Sigmoid colon (tissue), 4 donors: ENCODE data around the gene DCBLD2.

Source experiments
- POLR2A ChIP-seq, 2 donors: fragments of 450-650 bp; IDR thresholded peaks; one replicate each; pipeline ENCODE4 v1.6.1; 2016; ENCODE audit warnings: antibody characterized with exemption in 2 of 2, mild to moderate bottlenecking in 2 of 2, moderate library complexity in 2 of 2
- POLR2AphosphoS5 ChIP-seq, 4 donors: sonication (generic); formaldehyde crosslinking; IDR thresholded peaks; one replicate each; pipeline ENCODE4 v1.6.1; 2017; ENCODE audit warnings: antibody characterized with exemption in 4 of 4
- TF ChIP-seq, protein P1 (sequence below), 4 experiments: fragments of 450-650 bp in 3 of 4; fragments of 200-600 bp in 1 of 4; IDR thresholded peaks; one replicate each; pipeline ENCODE4 v1.5.1; 2016 to 2019; ENCODE audit warnings: antibody characterized with exemption in 4 of 4, mild to moderate bottlenecking in 3 of 4, moderate library complexity in 2 of 4

DNA sequence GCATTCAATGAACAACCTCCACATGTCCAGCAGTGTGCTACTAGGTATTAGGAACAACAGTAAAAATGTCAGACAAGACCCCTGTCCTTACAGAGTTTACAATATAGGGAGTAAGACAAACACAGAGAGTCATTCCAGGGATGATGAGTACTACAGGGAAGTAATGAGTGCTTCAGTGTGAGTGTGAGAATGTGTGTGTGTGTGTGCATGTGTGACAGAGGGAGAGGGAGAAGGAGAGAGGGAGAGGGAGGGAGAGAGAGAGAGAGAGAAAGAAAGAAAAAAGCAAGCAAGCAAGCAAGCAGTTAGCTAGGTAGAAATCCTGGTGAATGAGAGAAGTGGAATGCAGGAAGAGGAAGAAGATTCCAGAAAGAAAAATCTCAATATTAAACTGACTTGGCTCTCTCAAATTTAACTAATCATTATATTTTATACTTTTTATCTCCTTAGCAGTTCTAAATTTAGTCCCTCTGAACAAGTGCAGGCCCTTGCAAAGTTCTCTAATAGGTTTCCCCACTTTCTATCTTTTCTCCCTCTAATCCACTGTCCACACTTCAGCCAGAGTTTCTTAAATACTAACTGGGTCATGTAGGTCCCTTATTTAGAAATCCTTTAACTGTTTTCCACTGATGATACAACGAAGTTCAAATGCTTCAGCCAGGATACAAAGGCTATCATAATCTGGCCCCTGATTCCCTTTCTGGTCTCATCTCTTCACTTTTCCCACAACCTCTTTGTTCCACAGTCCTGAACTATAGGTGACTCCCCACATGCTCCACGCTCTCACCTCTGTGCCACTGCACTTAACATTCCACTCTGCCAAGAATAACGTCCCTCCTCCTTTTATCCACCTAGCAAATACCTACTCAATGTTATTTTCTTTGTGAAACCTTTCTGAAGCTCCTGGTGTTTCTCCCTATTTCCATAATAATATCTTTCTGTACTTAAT lies 10.3 kb downstream of the DCBLD2 start:
- TF ChIP-seq, protein P1, sequence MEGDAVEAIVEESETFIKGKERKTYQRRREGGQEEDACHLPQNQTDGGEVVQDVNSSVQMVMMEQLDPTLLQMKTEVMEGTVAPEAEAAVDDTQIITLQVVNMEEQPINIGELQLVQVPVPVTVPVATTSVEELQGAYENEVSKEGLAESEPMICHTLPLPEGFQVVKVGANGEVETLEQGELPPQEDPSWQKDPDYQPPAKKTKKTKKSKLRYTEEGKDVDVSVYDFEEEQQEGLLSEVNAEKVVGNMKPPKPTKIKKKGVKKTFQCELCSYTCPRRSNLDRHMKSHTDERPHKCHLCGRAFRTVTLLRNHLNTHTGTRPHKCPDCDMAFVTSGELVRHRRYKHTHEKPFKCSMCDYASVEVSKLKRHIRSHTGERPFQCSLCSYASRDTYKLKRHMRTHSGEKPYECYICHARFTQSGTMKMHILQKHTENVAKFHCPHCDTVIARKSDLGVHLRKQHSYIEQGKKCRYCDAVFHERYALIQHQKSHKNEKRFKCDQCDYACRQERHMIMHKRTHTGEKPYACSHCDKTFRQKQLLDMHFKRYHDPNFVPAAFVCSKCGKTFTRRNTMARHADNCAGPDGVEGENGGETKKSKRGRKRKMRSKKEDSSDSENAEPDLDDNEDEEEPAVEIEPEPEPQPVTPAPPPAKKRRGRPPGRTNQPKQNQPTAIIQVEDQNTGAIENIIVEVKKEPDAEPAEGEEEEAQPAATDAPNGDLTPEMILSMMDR (IDR thresholded peaks at IDR 0.05) = no peak
- no peak for TF ChIP-seq POLR2AphosphoS5 (IDR thresholded peaks at IDR 0.05)
- TF ChIP-seq POLR2A (IDR thresholded peaks at IDR 0.05) = no peak
